NCI-H1417 treated with DMSO at 0.1 percent for 48 hours (cell line): ENCODE measurements around the gene RPL10A.
"Not testable (repeated sequence)": the region's sequence is repeated elsewhere in the genome, so short reads cannot be mapped to it uniquely, and the experiment has no call there.

ENCODE experiments used
- DNase-seq: peaks from one replicate; lab custom pipeline; 2025; lab: John Stamatoyannopoulos, UW

RPL10A gene

GRCh38 chr6:35512740-35513139, 44.5 kb downstream of the RPL10A start, which contains the start of gene TULP1:
Gene TULP1 (minus strand): TSS chr6:35512896. CDS start chr6:35512858, 38 bp downstream.
- no peak for DNase-seq

GRCh38 chr6:35514587-35514986, 46.4 kb downstream of the RPL10A start:
- no peak for DNase-seq

GRCh38 chr6:35515939-35516338, 47.7 kb downstream of the RPL10A start:
- not testable (repeated sequence) for DNase-seq

GRCh38 chr6:35516712-35517111, 48.5 kb downstream of the RPL10A start:
- no peak for DNase-seq

- DNase-seq, result not testable (repeated sequence)
These were observed 49.8 kb downstream of the RPL10A start for GRCh38 chr6:35517978-35518377.

GRCh38 chr6:35518566-35519312, 50.5 kb downstream of the RPL10A start:
- no peak for DNase-seq

GRCh38 chr6:35519313-35520015, 51.3 kb downstream of the RPL10A start:
- DNase-seq, result no peak
